Thyroid gland (tissue), 4 donors: Measurements from ENCODE around the gene G0S2.

Experiments used
- CTCF ChIP-seq, 6 experiments: fragments of 200-600 bp in 3 of 6; fragments of 450-650 bp in 3 of 6; sonication (generic) in 3 of 6; IDR thresholded peaks; one replicate each; pipeline ENCODE4 v1.5.1; 2016 to 2019; ENCODE audit warnings: antibody characterized with exemption in 6 of 6, mild to moderate bottlenecking in 2 of 6, inconsistent platforms in 1 of 6, moderate library complexity in 1 of 6
- POLR2A ChIP-seq, 2 donors: fragments of 450-650 bp; IDR thresholded peaks; one replicate each; pipeline ENCODE4 v1.6.1; 2017; ENCODE audit warnings: antibody characterized with exemption in 2 of 2, mild to moderate bottlenecking in 2 of 2, moderate library complexity in 1 of 2

- TF ChIP-seq CTCF (IDR thresholded peaks at IDR 0.05) = no peak
- no peak for TF ChIP-seq POLR2A (IDR thresholded peaks at IDR 0.05)
These were observed 14.1 kb upstream of the G0S2 start for GRCh38 chr1:209661071-209661470.
